ENCODE results near the gene PKIG.

PKIG gene

DNA sequence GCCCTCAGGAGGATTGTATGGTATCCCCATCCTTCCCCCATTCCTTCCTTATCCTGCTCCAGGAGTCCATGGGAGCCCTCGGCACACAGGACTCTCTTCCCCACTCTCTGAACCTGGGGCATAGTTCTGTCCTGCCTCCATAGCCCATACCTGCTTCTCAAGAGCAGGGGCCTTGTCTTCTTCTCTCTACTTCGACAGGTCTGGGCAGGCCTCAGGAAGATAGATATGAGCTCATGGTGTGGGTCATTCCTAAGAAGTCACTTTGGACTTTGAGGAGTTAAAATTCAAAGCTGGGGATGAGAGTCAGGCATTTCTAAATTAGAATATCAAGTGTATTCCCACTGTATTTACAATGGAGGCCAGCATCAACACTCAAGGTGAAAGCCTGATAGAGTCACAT, 77.6 kb downstream of the PKIG start:
- TF ChIP-seq, protein P1, sequence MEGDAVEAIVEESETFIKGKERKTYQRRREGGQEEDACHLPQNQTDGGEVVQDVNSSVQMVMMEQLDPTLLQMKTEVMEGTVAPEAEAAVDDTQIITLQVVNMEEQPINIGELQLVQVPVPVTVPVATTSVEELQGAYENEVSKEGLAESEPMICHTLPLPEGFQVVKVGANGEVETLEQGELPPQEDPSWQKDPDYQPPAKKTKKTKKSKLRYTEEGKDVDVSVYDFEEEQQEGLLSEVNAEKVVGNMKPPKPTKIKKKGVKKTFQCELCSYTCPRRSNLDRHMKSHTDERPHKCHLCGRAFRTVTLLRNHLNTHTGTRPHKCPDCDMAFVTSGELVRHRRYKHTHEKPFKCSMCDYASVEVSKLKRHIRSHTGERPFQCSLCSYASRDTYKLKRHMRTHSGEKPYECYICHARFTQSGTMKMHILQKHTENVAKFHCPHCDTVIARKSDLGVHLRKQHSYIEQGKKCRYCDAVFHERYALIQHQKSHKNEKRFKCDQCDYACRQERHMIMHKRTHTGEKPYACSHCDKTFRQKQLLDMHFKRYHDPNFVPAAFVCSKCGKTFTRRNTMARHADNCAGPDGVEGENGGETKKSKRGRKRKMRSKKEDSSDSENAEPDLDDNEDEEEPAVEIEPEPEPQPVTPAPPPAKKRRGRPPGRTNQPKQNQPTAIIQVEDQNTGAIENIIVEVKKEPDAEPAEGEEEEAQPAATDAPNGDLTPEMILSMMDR (IDR thresholded peaks at IDR 0.05; ENCODE audit: low read depth, low read length) = no peak
- H3K27ac ChIP-seq = no peak overlapping the region
- H3K9me3 ChIP-seq (ENCODE audit: severe bottlenecking) = no peaks in the 10 kb centered on the region
- no peaks in the 10 kb centered on the region for H3K27me3 ChIP-seq (ENCODE audit: insufficient read depth, low read depth, severe bottlenecking)
- DNase-seq = no peak
- no peaks in the 10 kb centered on the region for H3K36me3 ChIP-seq
- H3K4me3 ChIP-seq (ENCODE audit: low read depth, low read length) = no peak overlapping the region

DNA sequence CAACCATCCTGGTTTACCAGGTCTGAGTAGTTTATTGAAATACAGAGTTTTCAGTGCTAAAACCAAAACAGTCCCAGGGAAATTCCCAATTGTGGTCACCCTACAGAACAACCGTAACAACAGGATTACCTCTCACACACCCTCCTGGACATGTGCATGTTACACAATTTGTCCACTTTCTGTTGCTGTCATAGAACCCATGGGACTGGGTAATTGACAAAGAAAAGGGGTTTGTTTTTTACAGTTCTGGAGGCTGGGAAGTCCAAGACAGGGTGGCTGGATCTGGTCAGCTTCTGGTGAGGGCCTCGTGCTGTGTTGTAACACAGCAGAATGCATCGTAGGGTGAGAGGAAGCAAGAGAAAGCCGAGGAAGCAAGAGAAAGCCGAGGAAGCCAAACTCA, 78.2 kb downstream of the PKIG start:
- no peak for DNase-seq
- Histone ChIP-seq H3K4me3 (ENCODE audit: low read depth, low read length) (no peak overlapping the region), H3K36me3 (no peaks in the 10 kb centered on the region), H3K27ac (no peak overlapping the region), H3K27me3 (ENCODE audit: insufficient read depth, low read depth, severe bottlenecking) (no peaks in the 10 kb centered on the region), H3K9me3 (ENCODE audit: severe bottlenecking) (no peaks in the 10 kb centered on the region)
- TF ChIP-seq, protein P1 (IDR thresholded peaks at IDR 0.05; ENCODE audit: low read depth, low read length) = no peak

DNA sequence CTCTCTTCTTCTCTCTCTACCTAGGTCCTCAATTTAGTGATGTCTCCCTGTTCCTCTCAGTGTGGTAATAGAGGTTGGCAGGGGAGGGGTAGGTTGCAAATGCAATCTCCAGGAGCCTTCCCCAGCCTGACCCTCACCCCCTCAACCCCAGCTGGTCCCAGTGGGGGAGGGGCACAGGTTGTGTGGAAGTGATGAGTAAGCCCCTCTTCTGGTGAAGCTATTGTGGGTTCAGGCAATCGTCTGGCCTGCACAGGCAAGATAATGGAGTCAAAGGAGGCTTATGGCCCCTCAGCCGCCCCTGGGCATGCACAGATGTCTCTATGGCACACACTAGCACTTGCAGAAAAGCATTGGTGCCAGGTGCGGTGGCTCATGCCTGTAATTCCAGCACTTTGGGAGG, 79.9 kb downstream of the PKIG start:
- no peaks in the 10 kb centered on the region for H3K9me3 ChIP-seq (ENCODE audit: severe bottlenecking)
- DNase-seq = no peak
- no peaks in the 10 kb centered on the region for H3K36me3 ChIP-seq
- no peak overlapping the region for H3K27ac ChIP-seq
- no peak overlapping the region for H3K4me3 ChIP-seq (ENCODE audit: low read depth, low read length)
- H3K27me3 ChIP-seq (ENCODE audit: insufficient read depth, low read depth, severe bottlenecking) = no peaks in the 10 kb centered on the region
- TF ChIP-seq, protein P1 (IDR thresholded peaks at IDR 0.05; ENCODE audit: low read depth, low read length) = no peak

DNA sequence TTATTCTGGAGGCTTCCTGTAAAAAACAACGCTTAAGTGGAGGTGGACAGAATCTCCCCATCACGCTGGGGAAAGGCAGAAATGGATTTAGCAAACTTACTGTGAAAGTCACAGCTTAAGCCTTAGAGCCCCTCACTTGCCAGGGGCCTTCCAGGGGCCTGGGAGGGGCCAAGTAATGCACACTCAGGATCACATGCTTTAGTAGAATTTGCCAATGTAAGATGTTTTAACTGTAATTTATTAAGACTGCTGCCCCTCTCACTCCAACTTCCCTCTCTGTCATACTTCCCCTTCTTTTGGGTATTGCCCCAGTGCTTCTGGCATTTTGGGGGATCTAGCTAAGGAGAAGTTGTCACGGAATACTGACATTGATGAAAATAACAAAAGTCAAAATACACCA, 81.8 kb downstream of the PKIG start:
- no peak overlapping the region for H3K4me3 ChIP-seq (ENCODE audit: low read depth, low read length)
- DNase-seq = no peak
- H3K27me3 ChIP-seq (ENCODE audit: insufficient read depth, low read depth, severe bottlenecking) = no peaks in the 10 kb centered on the region
- no peak overlapping the region for H3K27ac ChIP-seq
- H3K36me3 ChIP-seq = no peaks in the 10 kb centered on the region
- TF ChIP-seq, protein P1 (IDR thresholded peaks at IDR 0.05; ENCODE audit: low read depth, low read length) = no peak
- H3K9me3 ChIP-seq (ENCODE audit: severe bottlenecking) = no peaks in the 10 kb centered on the region

DNA sequence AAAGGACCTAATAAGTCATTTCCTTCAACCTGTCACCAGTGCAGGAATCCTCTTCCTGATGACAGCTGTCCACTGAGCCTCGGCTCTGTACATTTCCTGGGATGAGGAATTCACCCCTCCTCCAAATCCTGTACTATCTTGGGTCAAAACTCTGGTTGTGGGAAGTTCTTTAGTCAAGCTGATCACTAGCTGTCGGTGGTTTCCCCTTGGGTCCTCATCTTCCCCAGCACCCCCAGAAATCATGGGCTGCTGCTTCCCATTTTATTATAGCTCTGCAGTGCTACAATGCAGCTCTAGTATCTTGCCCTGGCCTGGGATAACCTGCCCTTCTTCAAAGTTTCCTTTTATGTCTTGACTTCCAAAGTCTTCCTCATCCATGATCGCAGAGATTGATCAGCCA, 83.7 kb downstream of the PKIG start:
- TF ChIP-seq, protein P1 (IDR thresholded peaks at IDR 0.05; ENCODE audit: low read depth, low read length) = no peak
- Histone ChIP-seq H3K27ac (no peak overlapping the region), H3K36me3 (no peaks in the 10 kb centered on the region), H3K4me3 (ENCODE audit: low read depth, low read length) (no peak overlapping the region), H3K9me3 (ENCODE audit: severe bottlenecking) (no peaks in the 10 kb centered on the region), H3K27me3 (ENCODE audit: insufficient read depth, low read depth, severe bottlenecking) (no peaks in the 10 kb centered on the region)
- DNase-seq = no peak
